HG02852 (cell line): ENCODE data around the gene MRGPRF.
"Not testable (repeated sequence)": the region's sequence is repeated elsewhere in the genome, so short reads cannot be mapped to it uniquely, and the experiment has no call there.

Experiments
- ATAC-seq: cut with Tn5 transposase; IDR thresholded peaks from one replicate; pipeline ENCODE4 v1.9.1; 2021; ENCODE audit warnings: mild to moderate bottlenecking, moderate library complexity; ENCODE audit not compliant: unreplicated experiment

Gene MRGPRF

DNA sequence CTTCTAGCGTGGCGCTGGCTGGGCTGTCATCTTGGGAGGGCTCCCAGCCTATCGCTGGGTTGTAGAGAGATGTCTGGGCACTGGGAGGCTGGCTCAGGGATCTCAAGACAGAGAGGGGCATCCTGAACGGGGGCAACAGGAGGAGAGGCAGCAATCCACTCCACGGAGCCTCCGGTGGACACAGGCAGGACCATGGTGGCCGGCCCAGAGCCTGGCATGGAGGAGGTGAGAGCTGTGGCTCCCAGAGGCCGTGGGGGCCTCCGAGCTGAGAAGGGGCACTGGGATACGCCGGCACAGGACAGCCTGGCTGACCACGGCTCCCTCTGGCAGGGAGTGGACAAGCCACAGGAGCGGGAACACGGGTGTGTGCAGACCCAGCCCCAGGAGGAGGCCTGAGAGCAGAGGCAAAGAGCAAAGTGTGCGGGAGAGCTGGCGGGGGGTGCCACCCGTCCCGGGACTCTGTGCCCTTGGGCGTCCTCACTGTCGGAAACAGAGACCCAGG, 9.1 kb downstream of the MRGPRF start:
- no peak for ATAC-seq

DNA sequence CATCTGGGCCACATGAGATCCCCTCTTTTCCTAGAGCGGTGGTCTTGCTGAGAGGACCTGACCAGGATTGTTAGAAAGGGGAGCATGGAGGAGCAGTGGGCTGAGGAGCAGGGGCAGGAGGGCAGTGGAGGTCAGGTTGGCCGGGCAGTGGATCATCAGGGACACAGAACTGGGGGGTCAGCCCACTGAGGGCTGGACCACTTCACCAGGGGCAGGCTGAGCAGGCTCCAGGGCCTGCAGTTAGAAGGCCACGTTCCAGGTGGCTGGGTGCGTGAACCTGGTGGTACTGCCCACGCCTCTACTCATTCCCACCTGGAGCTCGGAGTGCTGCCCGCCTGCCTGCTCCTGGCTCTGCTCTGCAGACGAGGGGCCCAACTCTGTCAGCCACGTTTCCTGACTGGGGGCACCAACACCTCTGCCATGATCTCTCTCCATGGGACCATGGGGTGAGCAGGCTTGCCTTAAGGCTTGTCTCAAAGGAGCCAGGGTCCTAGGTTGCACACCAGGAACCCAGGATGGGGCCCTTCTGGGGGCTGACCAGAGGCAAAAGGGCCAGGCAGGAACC, 9.7 kb downstream of the MRGPRF start:
- ATAC-seq = no peak

DNA sequence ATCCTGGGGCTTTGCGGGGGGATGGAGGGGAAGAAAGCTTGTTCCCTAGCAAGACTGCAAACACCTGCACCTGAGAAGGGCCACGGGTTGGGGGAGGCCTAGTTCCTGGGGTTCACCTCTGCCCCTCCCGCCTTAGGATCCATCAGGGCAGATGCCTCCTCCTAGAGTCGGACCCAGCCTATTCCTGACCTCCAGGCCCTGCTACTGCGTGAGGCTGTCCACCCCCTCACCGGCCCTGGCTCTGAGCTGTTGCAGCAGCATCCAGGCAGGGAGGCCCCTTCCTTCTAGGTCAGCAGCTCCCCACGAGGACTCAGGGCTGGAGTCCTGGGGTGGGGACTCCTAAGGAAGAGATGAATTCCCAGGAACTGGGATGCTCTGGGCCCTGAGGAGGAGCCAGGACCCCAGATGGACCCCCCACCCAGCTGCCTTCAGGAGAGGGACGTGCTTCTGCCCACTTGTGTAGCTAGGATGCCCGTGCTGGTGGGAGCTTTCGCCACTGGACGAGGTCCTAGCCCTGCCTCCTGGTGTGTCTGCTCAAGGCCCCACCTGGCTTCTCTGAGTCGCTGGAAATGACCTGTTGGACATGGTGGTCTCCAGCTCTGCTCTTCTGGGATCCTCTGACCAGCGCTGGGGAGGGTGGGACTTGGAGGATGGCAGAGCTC, 10.3 kb downstream of the MRGPRF start:
- no peak for ATAC-seq

DNA sequence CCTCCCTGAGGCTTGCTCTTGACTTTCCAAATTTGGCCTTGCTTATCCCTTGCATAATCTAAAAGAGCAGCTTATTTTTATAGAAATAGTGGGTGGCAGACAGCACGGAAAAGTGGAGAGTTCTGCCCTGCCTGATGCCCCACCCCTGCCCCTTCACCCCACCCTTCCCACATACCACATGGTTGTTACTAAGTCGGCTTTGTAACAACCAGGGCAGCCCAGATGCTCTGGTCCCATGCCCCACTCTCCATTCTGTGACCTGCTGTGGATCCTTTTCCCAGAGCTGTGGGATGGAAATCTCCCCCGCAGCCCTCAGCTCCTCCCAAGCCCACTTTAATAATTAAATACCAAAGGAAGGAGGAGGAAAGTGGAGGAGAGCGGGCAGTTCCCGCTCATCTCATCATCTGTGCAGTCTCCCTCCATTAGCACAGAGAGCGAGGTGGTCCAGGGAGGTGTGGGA, 10.9 kb downstream of the MRGPRF start:
- no peak for ATAC-seq

DNA sequence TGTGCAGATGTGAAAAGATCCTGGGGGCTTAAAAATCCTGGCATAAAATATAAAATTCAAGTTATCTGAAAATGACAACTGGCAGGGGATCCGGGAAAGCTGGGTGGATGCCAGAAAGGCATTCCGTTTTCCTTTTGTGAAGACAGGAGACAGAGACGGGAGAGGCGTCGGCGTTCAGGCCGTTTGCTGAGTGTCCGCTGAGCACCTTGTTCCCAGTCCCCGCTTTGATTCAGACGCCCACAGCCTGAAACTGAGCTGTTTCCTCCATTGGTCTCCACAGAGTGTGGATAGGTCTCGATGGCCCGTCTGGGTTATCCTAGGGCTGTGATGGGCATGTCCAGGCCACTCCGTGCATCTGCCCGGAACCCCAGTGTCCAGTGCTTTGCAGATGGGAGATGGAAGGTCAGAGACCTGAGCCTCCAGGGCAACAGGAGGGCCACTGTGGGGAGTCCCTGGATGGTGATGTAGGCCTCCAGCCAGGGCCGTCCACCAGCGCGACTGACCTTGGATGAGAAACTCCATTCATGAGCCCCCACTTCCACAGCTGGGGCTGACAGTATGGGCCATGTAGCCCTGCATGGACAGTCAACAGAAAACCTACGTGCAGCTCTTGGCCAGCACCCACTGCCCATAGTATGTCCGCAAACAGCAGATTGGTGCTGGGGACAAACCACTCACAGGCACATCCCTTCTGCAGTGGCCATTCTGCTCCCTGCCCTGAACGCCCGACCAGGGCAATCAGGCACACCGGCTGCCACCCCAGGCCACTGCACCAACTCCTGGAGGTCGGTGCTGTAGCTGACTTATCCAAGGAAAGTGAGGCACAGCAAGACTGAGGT, 11.6 kb downstream of the MRGPRF start:
- no peak for ATAC-seq

DNA sequence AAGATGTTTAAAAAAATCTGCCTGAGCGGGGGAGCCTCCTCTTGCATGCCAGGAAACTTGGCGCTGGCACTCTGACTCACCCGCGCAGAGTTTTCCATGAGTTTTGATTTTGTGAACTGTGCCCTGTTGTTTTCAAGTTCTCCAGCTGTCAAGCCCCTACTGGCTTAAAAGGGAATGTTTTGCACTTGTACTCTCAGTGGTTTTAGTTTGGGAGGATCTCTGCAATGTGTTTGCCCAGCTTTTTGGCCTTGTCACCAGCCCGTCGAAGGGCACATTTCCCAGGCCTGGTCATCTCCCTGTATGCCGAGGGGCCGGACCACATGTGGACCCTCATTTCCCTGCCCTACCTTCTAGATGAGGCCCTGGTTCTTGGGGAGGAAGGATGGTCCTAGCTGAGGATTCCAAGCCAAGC, 12.2 kb downstream of the MRGPRF start:
- no peak for ATAC-seq

DNA sequence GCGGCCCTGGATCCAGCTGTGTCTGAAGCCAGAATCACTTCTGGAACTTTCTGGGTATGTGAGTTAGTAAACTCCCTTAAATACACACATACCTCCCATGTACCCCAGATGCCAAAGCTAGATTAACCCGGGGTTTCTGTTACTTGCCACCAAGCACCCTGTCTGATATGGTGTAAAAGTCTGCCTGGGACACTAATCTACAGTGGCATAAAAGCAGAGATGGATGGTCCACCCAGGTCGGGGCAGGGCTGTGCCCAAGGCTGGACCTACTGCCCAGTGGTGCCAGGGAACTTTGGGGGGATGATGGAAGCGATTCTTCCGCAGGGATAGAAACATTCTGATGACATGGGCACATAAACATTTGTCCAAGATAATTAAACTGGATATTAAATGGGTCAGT, 12.7 kb downstream of the MRGPRF start:
- ATAC-seq = no peak

DNA sequence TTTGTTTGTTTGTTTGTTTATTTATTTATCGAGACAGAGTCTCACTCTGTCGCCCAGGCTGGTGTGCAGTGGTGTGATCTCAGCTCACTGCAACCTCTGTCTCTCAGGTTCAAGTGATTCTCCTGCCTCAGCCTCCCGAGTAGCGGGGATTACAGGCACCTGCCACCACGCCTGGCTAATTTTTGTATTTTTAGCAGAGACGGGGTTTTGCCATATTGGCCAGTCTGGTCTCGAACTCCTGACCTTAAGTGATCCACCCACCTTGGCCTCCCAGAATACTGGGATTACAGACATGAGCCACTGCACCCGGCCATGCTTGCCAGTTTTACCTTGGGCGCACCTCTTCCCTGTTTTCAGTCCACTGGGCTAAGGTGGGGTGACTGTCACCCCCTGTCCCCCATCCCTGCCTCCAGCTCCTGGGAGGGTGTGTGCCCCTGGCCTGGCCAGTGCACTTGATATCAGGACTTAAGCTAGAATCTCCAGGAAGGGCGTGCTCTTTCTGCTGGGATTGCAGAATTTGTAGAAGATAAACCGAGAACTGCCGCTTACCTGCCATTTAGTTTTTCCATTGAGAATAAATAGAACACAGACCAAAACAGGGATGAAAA, 13.2 kb downstream of the MRGPRF start:
- ATAC-seq = not testable (repeated sequence)

DNA sequence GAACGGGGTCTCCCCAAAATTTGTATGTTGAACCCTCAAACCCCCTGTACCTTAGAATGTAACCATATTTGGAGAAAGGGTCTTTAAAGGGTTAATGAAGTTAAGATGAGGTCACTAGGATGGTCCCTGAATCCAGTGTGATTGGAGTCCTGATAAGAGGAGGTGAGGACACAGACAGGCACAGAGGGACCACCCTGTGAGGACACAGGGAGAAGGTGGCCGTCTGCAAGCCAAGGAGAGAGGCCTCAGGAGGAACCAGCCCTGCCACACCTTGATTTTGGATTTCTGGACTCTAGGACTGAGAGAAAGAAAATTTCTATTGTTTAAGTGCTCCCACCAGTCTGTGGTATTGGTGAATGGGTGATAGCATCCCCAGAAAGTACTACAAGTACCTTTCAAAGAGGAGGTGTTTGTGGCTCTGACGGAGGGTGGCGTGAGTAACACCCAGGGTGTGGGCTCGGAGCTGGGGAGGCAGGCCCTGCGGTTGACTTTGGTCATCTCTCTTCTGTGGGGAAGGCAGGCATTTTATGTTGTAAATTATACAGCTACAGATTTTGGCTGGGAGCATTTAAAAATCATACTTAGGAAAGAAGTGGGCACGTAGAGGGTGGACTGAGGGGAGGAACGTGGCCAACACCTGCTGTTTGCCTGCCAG, 13.8 kb downstream of the MRGPRF start:
- ATAC-seq = no peak

DNA sequence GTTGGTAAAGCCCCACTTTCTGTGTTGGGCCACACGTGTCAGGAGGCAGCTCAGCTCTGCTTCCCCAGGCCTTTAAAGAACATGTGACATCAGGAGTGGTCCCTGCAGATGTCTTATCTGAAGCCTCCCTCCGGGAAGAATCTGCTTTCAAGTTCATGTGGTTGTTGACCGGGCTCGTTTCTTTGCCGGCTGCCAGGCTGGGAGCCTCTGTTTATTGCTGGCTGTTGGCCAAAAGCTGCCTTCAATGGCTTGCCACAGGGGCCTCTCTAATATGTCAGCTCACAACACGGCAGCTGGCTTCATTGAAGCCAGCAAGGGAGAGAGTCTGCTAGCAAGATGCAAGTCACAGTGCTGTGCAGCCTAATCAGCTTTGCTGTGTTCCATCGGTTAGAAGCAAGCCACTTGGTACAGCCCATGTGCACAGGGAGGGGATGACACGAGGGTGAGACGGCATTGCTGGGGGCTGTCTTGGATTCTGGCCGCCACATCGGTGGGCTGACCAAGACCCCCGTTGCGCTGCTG, 14.6 kb downstream of the MRGPRF start:
- ATAC-seq = no peak

DNA sequence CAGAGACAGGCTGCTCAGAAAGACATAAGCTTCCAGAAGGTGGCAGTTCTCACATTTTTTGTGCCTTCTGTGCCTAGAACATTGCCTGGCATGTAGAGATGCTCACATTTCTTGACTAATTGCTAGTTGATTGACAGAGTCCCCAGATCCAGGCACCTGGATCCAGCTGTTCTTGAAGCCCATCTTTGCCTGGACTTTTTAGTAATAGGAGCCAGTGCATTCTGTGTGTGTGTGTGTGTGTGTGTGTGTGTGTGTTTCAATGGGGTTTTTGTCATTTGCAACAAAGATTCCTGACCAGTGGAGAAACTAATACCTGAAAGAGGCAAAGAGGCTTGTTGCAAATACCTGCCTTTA, 15.1 kb downstream of the MRGPRF start:
- no peak for ATAC-seq

DNA sequence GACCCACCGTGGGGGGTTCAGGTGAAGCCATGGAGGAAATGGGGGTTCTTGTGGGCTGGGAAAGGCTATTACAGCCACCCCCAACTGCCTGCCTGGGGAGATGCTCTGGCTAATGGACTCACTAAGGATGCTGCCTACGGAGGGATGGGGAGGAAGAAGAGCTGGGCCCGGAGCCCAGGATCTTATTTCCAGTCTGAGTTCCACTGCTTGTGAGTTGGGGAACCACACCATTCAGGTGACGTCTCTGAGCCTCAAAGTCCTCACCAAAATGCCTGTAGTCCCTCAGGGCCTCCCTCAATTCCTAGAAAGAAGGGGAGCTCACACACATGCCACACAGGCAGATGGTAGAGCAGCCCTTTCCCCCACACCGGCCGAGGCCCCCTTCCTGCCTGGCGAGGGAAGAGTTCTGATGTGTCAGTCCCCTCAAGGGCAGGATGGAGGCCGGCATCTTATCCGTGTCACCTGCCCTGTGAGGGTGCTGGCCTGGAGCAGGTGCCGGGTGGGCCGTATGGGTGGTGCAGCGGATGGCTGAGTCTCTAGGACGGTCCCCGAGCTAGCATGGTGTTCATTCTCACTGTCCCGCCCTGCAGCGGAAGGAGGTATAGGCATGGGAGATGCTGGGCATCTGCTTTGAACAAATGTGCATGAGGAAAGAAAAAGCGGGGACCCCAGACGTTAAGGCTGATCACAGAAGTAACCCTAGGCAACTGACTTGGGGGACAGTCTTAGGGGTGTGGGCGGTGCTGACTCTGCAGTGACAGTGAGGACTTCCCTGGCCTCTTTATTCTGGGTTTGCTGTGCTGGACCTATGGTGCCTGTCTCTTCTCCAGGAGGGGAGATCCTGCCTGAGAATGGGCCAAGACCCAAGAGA, 15.7 kb downstream of the MRGPRF start:
- no peak for ATAC-seq

DNA sequence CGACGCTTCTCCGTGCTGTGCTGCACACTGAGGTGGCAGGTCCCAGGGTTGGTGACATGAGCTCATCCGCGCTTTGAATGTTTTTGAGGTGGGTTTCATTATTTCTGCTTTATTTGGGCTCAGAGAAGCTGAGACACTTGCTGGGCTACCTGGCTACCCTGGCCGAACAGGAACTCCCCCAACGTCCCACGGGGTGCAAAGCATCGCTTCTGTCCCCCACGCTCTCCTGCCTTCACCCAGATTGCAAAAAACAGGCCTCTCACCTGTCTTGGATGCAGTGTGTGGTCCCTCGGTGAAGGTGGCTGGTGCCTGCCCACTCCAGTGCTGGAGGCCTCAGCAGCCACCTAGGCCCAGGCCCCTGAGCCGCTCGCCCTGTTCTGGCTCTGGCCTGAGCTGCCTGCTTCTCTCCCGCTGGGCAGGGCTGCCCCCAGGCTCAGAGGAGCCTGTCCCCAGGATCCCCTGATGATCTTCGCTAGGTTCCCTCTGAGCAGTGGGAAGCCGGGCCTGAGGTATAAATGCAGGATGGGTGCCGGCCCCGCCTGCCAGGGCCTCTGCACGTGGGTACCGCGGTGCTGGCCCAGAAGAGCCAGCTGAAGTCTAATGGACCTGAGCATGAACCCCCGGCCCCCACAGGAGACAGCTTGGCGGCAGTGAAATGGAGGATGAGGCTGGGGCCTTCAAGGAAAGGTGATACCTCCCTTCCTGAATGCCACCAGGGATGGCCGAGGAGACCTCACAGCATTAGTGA, 16.5 kb downstream of the MRGPRF start:
- no peak for ATAC-seq

DNA sequence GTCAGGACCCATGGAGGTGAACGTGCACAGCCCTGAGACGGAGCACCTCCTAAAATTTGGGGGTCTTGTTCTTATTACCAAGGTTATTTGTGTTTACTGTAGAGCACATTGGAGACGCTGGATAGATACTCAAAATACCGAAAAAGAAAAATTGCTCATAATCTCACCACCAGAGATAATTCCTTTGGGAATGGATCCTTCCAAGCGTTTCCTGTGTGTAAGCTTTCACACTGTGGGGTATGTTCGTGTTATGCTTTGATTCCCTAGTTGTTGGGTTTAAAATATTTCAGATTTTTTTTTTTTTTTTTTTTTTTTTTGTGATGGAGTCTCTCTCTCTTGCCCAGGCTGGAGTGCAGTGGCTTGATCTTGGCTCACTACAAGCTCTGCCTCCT, 18.2 kb downstream of the MRGPRF start:
- no peak for ATAC-seq

DNA sequence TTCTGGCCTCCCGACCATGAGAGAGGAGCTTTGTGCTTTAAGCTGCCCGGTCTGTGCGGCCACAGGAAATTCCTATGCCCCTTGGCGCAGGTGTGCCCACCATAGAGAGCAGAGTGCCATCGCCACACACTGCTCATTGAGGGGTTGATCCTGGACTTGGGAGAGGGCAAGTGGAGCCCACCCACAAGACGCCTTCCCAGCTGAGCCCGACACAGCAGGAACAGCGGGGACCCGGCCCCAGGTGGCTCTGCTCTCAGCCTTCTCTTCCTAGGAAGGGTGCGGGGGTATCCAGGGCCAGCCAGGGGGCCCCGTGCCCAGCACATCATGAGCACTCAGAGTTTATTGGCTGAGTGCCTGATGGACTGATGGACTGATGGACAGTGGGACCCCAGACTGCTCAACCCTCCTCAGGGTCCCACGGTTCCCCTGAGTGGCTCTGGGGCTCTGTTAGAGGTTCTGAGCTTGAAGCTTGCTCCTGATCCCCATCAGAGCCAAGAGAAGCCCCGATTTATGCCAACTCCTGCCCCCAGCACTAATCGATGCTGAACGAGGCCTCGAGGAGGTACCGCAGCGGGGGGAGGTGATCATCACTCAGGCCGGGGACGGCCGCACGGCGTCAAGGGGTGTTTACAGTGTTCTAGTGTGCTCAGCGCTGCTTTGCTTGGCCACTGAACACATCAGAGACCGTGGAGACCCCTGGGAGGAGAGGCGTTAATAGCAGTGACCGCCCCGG, 18.7 kb downstream of the MRGPRF start:
- ATAC-seq = no peak

DNA sequence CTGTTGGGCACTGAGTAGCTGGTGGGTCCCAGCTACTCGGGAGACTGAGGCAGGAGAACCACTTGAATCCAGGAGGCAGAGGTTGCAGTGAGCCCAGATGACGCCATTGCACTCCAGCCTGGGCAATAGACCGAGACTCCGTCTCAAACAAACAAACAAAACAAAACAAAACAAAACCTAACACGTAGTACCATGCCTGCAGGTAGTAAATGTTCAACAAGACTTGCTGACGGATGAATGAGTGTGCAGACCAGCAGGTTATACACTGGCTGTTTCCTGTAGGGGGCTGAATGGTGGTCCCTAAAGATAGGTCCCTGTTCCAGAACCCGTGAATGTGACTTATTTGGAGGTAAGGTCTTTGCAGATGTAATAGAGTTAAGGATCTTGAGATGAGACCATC, 19.5 kb downstream of the MRGPRF start:
- ATAC-seq = no peak

DNA sequence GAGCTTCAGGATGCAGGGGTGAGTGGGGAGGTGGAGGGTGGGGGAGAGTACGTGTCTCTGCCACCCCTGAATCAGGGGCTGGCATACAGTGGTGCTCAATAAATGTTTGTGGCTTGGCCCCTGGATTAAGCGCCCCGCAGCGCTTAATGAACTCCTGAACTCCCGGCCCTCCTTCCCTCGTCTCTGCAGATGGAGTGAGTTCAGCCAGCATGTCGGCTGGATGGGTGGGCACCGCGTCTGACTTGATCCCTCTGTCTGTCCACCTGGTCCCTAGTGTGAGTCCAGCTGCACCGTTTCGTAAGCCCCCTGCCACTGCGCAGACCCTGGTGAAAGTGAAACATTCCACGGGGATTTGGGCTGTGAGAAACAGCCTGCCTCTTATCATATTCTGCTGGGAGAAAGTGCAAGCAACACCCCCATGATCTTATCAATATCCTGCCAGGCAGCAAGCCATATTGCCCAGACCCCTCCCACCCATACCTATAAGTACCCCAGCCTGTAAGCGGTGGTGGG, 20.2 kb downstream of the MRGPRF start:
- no peak for ATAC-seq
